CD4-positive, alpha-beta T cell treated with Interleukin-10 for 1 hour (primary cell): ENCODE results near the gene PINLYP.

ENCODE experiments used
- DNase-seq: peaks from one replicate; pipeline ENCODE4 v3.0.0-alpha.2; 2020

PINLYP gene

DNA sequence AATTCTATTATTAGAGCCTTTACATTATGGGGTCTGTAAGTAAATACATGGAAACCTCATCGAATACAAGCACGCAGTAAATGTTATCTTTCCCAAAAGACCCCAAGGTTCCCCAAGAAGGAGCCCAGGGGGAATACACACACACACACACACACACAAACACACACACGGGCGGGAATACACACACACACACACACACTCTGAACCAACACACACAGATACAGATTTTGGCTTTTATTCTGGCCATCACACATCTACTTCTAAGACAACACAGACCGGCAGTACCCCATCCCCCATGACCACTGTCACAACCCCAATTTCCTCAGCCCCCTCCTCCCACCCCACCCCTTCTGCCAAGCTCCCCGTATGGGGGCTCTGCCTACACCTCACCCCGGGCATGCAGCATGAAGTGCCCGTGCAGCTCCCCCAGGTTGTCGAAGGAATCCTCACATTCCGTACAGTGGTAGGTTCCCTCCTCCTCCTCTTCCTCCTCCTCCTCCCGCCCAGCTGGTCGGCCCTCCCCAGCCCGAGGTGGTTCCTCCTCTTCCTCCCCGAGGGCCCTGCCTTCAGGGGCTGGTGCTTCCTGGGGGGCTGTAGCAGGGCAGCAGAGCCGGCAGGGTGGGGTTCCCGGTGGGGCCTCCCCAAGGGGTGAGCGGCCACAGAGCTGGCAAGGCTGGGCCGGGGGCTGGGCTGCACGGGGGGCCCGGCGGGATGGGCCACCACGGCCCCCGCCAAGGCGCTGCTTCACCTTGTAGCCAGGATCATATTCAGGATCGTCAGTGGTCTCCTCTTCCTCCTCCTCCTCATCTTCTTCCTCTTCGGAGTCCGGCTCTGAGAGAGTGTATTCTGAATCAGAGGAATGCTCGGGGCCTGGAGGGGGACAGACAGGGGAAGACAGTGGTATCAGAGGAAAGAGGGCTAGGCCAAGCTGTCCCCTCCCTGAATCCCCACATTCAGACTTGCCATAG is 31.9 kb downstream of the PINLYP start:
- DNase-seq: no peak

DNA sequence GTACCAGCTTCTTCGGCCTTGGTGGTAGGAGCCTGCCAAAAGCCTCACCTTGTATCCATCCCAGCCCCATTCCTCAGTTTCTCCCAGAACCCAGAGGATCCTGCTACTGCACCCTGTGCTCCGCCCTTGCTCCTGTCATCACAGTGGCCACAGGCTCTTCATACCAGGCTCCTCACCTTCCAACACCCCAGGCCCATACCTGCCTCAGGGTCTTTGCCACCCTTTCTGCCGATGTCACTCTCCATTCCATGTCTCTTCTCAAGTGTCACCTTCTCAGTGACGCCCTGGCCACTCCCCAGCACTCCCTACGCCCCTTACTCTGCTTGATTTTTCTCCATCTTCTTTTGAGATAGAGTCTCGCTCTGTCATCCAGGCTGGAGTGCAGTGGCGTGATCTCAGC is 34.3 kb downstream of the PINLYP start:
- no peak for DNase-seq

DNA sequence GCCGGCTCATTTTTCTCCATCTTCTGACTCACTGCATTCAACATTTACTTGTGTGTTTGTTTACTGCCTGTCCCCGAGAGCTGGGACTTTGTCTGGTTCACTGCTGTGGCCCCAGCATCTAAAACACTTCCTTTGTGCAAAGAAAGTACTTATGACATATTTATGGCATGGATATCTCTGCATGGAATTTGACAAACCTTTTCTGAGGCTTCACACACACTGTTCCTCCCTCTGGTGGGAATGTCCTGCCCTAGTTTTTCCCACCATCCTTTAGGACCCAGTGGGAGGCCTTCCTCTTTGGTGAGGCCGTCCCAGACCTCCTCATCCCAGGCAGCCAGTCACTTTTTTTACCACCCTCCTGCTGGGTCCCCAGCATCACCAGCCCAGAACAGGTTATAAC is 34.9 kb downstream of the PINLYP start:
- no peak for DNase-seq

DNA sequence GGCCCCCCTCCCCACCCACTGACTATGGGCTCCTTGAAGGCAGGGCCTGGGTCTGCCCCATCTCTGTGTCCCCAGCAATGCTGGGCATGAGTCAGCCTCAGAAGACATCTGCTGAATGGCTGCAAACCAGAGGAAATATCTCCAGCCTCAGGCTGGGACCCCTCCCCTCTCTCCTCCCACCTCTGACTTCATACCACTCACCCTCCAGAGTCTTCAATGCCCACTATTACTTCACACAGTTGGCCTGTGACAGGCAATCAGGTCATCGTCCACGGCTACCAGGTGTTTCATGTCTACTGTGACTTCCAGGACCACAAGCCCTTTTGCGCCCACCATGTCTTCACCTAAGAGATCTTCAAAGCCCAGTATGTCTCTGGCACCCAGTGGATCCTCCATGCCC is 36.2 kb downstream of the PINLYP start, which contains the start of gene SRRM5:
TSS of gene SRRM5 (plus strand) at position 301 of the 400 bp plus-strand sequence. CDS start at position 335, 34 bp downstream.
- no peak for DNase-seq

DNA sequence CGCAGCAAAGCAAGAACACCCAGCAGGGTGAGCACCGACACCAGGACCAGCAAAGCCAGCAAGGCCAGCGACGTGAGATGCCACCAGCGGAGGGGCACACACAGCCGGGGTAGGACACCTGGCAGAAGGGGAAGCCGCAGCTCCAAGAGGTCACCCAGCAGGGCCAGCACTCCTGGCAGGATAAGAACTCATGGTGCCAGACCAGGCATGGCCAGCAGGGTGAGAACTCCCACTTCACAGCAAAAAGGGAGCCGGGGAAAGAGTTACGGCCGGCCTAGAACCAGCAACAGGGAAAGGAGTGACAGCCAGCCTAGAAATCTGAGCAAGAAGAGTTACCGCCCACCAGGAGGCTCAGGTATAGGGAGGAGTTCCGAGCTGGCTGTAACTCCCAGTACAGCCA is 36.8 kb downstream of the PINLYP start:
- DNase-seq: no peak

DNA sequence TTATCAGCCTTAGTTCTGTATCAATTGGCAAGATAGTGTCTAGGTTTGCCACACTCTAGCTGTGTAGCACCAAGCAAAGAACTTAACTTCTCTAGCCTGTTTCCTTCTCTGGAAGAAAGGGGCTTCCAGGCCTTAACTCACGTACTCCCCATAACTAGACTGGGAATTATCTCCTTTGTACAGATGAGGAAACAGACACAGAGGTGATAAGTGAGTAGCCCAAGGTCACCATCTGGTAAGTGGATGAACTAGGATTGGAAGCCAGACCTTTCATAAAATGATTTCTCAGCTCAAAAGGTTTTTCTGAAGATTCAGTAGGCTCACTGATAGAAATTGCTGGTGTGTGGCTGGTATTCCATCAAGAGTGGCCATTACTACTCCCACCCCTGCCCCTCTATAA is 40.7 kb downstream of the PINLYP start:
- DNase-seq: no peak

DNA sequence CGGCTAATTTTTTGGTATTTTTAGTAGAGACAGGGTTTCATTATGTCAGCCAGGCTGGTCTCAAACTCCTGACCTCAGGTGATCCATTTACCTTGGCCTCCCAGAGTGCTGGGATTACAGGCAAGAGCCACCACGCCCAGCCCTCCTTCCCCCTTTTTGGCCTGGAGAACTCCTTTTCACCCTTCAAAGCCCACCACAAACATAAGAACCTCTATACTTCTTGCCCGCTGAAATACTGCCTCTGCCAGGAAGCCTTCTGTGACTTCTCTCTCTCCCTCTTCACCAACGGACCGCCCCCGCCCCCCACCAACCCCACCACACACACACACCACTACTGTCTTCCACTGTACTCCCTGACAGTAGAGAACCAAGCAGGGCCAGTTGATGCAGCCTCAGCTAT is 41.4 kb downstream of the PINLYP start:
- DNase-seq: no peak

DNA sequence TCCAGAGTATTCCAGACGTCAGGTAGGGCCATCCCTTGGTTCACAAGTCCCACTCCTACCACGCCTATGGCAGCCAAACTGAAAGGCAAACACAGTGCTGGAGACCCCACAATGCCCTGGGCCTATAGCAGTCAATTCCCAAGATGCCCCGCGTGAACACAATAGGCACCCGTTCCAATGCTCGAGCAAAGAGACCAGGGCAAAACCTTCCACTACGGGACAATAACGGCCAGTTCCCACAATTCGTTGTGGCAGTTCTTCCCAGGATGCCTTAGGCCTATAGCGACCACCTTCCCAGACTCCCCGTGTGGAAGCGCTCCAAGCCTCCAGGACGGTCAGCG is 43.3 kb downstream of the PINLYP start:
- peak; percentile 46 for DNase-seq

DNA sequence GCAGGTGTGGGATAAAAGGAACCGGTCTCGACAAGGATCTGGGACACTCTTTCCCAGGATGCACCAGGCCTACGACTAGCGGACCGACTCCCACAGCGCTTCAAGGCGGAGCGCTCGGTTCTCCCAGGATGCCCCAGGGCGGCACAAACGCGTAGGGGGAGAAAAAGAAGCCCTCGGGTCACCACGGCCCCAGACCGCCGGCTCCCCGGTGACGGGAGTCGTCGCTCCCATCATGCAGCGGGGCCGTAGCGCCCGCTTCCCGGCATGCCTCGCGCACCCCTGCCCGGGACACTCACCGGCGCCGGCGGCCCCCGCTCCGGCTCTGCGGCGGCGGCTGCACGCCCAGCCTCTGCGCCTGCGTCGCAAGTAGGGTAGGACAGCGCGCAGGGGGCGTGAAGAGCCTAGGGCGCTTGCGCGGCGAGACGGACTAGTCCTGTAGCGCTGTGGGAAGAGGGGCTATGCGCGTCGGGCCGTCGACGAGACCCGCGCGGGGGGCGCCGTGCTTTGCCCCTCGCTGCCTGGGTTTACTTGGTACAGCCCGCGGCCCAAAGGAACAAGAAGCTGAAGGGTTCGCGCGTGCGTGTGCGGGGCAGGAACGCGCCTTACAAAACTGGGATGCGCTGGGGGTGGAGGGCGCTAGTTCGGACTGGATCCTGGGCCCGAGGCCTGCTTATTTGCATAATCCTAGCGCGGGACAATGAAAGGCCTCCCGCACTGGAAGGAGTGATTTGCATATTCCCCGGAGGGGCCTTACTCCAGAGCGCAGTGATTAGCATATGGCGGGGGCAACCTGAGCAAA is 43.9 kb downstream of the PINLYP start, which contains the start of gene ZNF428:
TSS of gene ZNF428 (minus strand) at position 368 of the 799 bp plus-strand sequence. CDS start 5,325 bp downstream, outside the sequence.
- peak; percentile 90 for DNase-seq

DNA sequence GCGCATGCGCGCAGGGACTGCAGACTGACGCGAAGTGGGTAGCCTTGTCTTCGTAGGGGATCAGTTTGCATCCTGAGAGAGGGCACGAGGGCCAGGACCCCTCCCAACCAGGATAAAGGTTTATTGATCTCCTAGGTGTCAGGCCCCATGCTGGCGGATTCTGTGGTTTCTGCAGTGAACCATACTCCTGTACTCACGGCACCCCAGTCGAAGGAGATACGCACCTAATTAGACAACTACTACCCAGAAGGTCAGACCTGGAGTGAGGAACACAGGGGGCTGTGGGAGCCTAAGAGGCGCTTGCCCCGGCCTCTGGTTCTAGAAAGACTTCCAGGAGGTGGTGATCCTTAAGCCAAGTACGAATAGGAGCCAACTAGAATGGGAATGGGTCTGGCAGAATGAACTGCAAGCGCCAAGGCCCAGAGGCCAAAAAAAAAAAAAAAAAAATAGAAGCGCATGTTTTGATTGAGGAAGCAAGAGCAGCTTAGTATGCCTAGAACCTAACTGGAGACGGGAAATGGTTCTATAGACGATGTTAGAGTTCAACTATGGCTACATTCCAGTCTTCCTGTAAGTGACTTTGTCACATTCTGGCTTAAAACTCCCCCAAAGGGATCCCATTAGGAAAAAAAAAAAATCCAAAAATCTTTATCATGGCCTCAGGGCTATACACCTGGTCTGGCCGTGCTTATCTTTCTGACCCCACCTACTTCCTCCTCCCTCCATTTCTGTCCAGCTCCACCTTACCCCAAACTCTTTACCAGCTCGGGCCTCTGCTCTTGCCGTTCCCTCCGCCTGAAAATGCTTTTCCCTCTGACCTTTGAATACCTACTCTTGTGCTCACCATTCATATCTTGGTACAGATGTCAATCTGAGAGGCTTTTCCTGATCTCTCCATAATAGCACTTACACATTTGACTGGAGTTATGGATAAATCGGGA is 44.7 kb downstream of the PINLYP start:
- DNase-seq: peak; percentile 88

DNA sequence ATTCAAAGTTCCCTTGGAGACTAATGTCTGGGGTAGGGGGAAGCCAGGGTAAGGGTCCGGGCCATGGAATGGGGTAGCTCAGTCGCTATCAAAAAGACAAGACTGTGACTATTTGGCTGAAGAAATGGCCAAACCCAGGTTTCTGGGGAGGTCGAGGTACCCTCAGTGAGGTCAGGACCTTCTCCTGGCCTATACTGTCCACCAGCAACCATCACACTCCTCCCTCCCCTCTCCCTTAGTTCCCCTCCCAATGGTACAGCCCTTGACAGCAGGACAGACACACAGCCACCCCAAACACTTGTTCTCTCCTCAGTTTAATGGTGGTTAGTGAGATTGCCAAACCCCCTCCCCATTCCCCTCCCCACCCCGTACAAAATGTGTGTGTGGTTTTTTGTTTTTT is 46.5 kb downstream of the PINLYP start:
- no peak for DNase-seq

DNA sequence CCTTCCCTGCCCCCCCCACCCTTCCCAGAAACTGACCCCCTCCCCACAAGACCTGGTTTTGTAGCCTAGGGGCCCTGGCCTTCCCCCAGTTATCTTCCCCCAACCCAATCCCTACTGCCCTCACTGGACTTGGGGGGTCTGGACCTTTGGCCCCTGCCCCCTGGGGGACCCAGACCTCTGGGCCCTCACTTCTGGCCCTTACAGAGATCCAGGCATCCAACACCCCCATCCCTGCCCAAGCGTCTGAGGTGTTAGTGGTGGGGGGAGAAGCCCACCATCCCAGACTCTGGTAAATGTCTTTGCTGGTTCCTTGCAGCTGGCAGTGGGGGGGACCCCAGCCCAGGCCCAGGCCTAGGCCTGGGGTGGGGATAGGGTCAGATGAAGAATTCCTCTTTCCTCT is 47.4 kb downstream of the PINLYP start:
- no peak for DNase-seq

DNA sequence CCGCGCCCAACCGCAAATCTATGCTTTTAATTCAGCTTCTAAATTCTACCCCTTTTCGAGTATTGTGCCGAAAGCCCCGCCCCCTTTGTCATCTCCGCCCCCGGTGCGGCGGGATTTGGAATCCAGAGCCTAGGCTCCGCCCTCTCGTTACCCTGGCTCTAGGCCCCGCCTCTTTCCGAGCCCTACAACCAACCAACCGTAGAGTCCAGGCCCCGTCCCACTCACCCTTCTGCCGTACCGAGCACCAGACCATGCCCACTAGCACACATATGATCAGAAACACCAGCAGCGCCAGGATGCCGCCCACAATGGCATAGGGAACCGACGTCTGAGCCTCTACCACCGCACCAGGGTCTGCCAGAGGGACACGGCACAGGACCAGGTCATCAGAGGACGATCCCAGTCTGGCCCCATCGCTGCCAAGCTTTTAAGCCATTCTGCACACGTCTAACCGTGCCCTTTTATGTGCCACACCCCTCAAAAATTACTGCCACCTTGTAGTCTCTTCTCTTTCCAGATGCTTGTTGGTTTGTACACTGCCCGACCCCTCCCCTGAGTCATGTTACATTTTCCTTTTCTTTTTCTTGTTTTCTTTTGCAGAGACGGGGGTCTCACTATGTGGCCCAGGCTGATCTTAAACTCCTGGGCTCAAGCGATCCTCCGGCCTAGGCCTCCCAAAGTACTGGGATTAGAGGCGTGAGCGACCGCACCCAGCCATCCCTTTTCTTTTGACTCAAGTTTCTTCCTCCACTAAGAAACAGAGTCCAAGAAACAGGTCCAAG is 48.5 kb downstream of the PINLYP start:
- DNase-seq: peak; percentile 19

DNA sequence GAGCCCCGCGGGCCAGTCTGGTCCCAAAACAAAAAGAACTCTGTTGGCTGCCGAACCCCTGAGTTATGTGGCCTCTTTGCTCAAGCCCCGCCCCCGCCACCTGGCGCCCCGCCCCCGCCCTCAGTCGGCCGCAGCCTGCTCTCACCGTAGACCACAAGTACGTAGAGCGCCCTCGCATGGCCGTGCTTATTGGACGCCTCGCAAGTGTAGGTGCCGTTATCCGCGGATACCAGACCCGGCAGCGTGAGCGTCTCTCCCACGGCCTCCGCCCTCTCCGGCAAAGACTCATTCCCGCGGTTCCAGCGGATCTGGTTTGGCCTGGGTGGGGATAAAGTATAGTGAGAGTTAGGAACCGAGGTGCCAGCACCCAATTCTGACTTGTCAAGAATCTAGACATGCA is 49.3 kb downstream of the PINLYP start:
- peak; percentile 88 for DNase-seq

DNA sequence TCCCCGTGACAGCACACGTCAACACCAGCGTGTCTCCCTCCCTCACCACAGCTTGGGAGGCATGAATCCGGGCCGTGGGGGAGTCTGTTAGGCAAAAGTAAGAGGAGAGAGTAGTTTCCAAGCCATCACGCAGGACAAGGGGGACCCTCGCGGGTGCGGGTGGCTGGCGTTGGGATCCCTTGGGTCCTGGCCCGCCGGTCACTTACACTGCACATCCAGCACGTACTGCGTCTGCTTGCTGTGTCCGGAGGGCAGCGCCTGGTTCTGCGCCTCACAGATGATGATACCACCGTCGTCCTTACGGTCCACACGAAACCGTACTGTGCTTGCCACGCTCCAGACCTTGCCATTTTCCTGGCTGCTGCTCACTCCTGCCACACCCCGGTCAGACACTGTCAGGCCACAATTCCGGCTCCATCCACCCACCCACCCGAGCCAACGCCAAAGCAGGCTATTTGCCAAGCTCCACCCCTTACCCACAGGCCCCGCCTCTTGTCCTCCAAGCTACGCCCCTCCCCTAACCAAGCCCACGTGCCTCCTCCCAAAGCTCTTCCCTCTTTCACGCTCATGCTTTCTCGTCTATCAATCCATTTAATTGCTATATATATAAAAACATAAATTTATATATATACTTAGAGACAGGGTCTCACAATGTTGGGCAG is 50.4 kb downstream of the PINLYP start:
- peak; percentile 15 for DNase-seq

DNA sequence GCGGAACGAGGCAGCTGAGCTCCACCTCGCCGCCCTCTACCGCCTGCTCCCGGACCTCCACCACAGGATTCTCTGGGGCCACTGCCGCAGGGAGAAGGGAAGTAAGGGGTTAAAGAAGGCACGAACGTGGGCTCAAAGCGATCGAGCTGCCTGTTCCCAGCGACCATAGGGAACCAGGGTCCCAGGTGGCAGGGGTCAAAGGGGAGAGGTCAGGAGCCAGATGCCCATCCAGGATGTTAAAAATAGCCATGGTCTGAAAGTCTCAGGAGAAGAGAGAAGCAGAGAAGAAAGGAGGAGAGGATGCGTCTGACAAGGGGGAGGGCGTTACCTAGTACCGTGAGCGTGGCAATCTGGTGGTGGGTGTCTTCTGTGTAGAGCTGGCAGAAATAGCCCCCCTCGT is 51.2 kb downstream of the PINLYP start:
- DNase-seq: no peak

DNA sequence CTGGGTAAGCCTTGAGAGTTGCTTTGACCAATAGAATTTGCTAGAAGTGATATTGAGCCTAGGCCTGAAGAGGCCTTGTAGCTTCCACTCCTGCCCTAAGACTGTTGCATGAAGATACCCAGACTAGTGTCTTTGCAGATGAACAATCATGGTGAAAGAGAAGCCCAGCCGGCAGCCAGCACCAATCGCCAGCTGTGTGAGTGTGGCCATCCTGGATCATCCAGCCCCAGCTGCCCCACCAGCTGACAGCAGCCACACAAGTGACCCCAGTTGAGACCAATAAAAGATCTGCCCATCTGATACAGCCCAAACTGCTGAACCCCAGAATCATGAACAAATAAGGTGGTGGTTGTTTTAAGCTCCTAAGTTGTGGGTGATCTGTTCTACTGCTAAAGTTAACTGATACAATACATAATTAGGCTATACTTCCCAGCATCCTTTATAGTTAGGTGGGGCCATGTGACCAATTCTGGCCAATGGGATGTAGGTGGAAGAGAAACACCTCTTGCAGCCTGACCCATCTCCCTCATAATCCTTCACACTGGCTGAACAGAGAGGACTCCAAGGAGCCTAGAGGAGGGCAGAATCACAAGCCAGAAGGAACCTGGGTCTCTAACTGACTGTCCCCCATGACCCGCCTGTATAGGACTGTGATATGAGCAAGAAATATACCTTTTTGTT is 53.2 kb downstream of the PINLYP start:
- DNase-seq: no peak

DNA sequence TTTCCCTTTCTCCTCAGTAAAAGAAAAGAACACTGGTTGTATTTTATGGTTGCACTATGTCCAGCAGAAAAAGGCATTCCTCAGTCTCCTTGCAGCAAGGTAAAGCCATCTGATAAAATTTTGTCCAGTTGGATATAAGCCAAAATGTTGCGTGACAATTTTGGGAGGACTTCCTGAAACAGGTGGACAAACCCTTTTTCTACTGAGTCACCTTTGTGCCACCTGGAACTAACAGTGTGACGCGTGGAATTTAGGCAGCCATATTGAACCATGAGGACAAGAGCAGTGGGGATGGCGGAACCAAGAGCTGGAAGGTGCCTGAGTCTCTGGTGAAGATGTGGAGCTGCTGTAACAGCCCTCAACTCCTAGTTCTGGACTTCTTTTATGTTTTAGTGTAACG is 55.9 kb downstream of the PINLYP start:
- DNase-seq: no peak
